HG03342 (cell line): ENCODE data around the gene DAZL.

Experiments
- ATAC-seq: cut with Tn5 transposase; IDR thresholded peaks from one replicate; pipeline ENCODE4 v1.9.1; 2021; ENCODE audit warnings: mild to moderate bottlenecking, moderate library complexity; ENCODE audit not compliant: unreplicated experiment

The DAZL gene

GRCh38 chr3:16546186-16547010 lies 58.8 kb downstream of the DAZL start:
- no peak for ATAC-seq

GRCh38 chr3:16545413-16546185 lies 59.6 kb downstream of the DAZL start:
- no peak for ATAC-seq

GRCh38 chr3:16543242-16543864 lies 61.9 kb downstream of the DAZL start:
- no peak for ATAC-seq

GRCh38 chr3:16538507-16538906 lies 66.7 kb downstream of the DAZL start:
- ATAC-seq: no peak

GRCh38 chr3:16536996-16537395 lies 68.2 kb downstream of the DAZL start:
- ATAC-seq: no peak
